Spleen (tissue), 11 donors: ENCODE data around the gene RPS3. TPM values are rescaled to one million over a fixed set of nuclear protein-coding genes. Genes with fewer than 3 reads are reported as not detected.

Experiments used
- DNase-seq: peaks from one replicate; pipeline ENCODE4 v3.0.0-alpha.2; 2020
- H3K27ac ChIP-seq, 8 donors: fragments of 200-600 bp; sonication (generic) in 7 of 8; 1 replicate in 4 of 8; 2 replicates in 4 of 8; pipeline versions ENCODE4 v1.5.0 to v1.8.0; 2016 to 2021; ENCODE audit warnings: inconsistent platforms in 4 of 8, mild to moderate bottlenecking in 4 of 8, moderate library complexity in 1 of 8
- H3K27me3 ChIP-seq, 7 donors: fragments of 200-600 bp; sonication (generic) in 6 of 7; replicated peaks in 1 of 7; 1 replicate in 4 of 7; 2 replicates in 3 of 7; pipeline versions ENCODE4 v1.5.0 to v1.8.0; 2016 to 2021; ENCODE audit warnings: inconsistent platforms in 3 of 7, mild to moderate bottlenecking in 1 of 7
- H3K36me3 ChIP-seq, 6 donors: fragments of 200-600 bp; sonication (generic) in 5 of 6; 1 replicate in 4 of 6; 2 replicates in 2 of 6; pipeline versions ENCODE4 v1.5.0 to v1.8.0; 2016 to 2021; ENCODE audit warnings: inconsistent platforms in 2 of 6
- H3K4me1 ChIP-seq, 6 donors: fragments of 200-600 bp; sonication (generic) in 5 of 6; 1 replicate in 3 of 6; 2 replicates in 3 of 6; pipeline versions ENCODE4 v1.5.0 to v1.8.0; 2016 to 2021; ENCODE audit warnings: inconsistent platforms in 3 of 6
- H3K4me3 ChIP-seq, 8 donors: fragments of 200-600 bp; sonication (generic) in 7 of 8; 1 replicate in 4 of 8; 2 replicates in 4 of 8; pipeline versions ENCODE4 v1.5.0 to v1.8.0; 2016 to 2021; ENCODE audit warnings: inconsistent platforms in 4 of 8, mild to moderate bottlenecking in 4 of 8, moderate library complexity in 2 of 8
- H3K9me3 ChIP-seq, 8 donors: fragments of 200-600 bp; sonication (generic) in 7 of 8; 1 replicate in 4 of 8; 2 replicates in 4 of 8; pipeline versions ENCODE4 v1.5.0 to v1.8.0; 2016 to 2021; ENCODE audit warnings: inconsistent platforms in 4 of 8
- POLR2A ChIP-seq, 3 donors: fragments of 450-650 bp; IDR thresholded peaks; one replicate each; pipeline ENCODE4 v1.5.1; 2017; ENCODE audit warnings: antibody characterized with exemption in 3 of 3, mild to moderate bottlenecking in 1 of 3
- POLR2AphosphoS5 ChIP-seq, 3 donors: sonication (generic); formaldehyde crosslinking; IDR thresholded peaks; one replicate each; pipeline ENCODE4 v1.5.1; 2017; ENCODE audit warnings: antibody characterized with exemption in 3 of 3
- WGBS, 5 donors: extraction: QIAGEN DNeasy Blood & Tissue Kit in 3 of 5; methylation state at CpG; one replicate each; pipeline versions ENCODE4 v1.1.5 to v1.1.7; 2013 to 2018; 5-methylcytosine and 5-hydroxymethylcytosine counted together
- intact Hi-C: fragments of 100-400 bp; cut with DNase I; formaldehyde crosslinking; loops from one replicate; pipeline ENCODE4 v1.15.0; 2023; ENCODE audit warnings: low total_unique reads
- polyA plus RNA-seq, 3 donors: library from polyadenylated mRNA; stranded (reverse); fragments of 200-250 nt; gene quantifications; one replicate each; pipeline ENCODE4 v1.2.1, GENCODE V29; 2013
- total RNA-seq, 7 donors: library from RNA; depleted of rRNA in 3 of 7; stranded (reverse); fragments of >200 nt in 3 of 7; fragmentation: NEBNext Ultra II Directional in 4 of 7; extraction: Animal tissue kit (Norgen Biotek cat#: 25700) in 4 of 7; gene quantifications; one replicate each; pipeline versions ENCODE4 v1.1.0 to v1.2.1, GENCODE V29; 2016 to 2021
- TF ChIP-seq, protein P1 (sequence below), 11 experiments: fragments of 200-600 bp in 7 of 11; fragments of 450-650 bp in 4 of 11; sonication (generic) in 4 of 11; IDR thresholded peaks in 8 of 11; conservative IDR thresholded peaks in 3 of 11; 1 replicate in 7 of 11; 2 replicates in 4 of 11; pipeline versions ENCODE4 v1.4.0 to v1.8.0; 2016 to 2021; ENCODE audit warnings: antibody characterized with exemption in 11 of 11, inconsistent platforms in 4 of 11, mild to moderate bottlenecking in 1 of 11
- donor health status: healthy with polysubstance abuse.
- donor health status: DM: no; HTN: no; CAD: no; lungs with moderate emphysema.
- donor health status: DM: no; HTN: no; CAD: no.
- donor health status: Bipolar disorder and iron deficiency.
- donor health status: healthy.
- donor health status: DM: no; HTN: no; CAD: no.
- donor health status: DM: yes; HTN: yes; CAD: no.

The RPS3 gene
- total and polyA plus RNA-seq, 10 donors: 1,482 to 5,449 (median 2,352) TPM

DNA sequence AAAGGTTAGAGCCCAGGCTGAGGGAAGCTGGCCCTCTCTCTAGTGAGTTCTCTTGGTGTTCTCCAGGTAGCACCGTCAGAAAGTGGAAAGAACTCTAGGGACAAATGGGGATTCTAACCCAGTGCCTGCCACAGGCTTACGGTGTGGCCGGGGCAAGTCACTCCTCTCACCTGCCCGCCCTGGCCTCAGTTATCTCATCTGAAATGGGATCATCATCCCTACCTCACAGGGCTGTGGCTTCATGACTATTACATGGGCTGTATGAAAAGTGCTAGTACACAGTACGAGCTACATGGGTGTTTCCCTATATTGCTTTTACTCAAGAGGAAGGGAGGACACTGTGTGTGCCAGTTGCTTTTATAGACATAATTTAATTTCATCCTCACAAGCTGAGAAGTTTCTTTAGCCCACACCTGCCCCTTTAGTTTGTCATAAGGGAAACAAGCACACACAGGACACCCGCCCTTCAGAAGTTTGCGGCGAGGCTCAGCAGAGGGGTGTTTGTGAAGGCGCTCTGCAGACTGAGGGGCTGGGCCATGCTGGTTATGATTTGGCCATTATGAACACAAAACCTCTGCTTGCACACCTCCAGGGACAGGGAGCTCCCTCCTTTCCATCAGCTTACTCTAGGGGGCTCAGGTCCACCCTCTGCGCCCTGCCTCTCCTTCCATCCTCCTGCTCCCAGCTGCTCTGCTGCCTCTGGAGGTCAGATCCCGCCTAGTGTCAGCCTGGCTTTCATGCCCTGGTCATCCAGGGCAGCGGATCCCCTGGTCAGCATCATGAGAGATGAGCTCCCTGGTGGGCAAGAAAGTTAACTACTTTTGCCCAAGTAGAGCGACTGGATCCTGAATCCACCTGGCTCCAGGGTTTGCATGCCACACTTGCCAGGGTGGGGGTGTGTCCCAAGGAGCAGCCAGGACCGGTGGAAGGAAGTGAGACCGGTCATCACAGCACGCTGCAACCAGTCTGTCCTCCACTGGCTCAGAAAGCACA lies 32.5 kb downstream of the RPS3 start:
- Histone ChIP-seq H3K27me3 (peaks cover 0 to 57% (median 35%) of the 10 kb centered on the region in 7 donors), H3K9me3 (peaks cover 0 to 9% (median 0%) of the 10 kb centered on the region in 8 donors), H3K4me3 (no peak overlapping the region), H3K27ac (no peak overlapping the region), H3K4me1 (peaks cover 5 to 56% (median 26%) of the 10 kb centered on the region in 6 donors), H3K36me3 (peaks cover 0 to 29% (median 8%) of the 10 kb centered on the region in 6 donors)
- intact Hi-C loops: no loop called here
- no peak for TF ChIP-seq POLR2A (IDR thresholded peaks at IDR 0.05)
- TF ChIP-seq POLR2AphosphoS5 (IDR thresholded peaks at IDR 0.05): peak in 1 of 3 donors; percentile 26
- TF ChIP-seq, protein P1, sequence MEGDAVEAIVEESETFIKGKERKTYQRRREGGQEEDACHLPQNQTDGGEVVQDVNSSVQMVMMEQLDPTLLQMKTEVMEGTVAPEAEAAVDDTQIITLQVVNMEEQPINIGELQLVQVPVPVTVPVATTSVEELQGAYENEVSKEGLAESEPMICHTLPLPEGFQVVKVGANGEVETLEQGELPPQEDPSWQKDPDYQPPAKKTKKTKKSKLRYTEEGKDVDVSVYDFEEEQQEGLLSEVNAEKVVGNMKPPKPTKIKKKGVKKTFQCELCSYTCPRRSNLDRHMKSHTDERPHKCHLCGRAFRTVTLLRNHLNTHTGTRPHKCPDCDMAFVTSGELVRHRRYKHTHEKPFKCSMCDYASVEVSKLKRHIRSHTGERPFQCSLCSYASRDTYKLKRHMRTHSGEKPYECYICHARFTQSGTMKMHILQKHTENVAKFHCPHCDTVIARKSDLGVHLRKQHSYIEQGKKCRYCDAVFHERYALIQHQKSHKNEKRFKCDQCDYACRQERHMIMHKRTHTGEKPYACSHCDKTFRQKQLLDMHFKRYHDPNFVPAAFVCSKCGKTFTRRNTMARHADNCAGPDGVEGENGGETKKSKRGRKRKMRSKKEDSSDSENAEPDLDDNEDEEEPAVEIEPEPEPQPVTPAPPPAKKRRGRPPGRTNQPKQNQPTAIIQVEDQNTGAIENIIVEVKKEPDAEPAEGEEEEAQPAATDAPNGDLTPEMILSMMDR (IDR thresholded peaks at IDR 0.05 in 8 of 11, conservative IDR thresholded peaks at IDR 0.05 in 3 of 11): no peak
- peak; percentile 63 for DNase-seq
- WGBS, 5 donors: 50 to 58% (median 56%) methylated on average over 16 of the region's 16 CpGs

DNA sequence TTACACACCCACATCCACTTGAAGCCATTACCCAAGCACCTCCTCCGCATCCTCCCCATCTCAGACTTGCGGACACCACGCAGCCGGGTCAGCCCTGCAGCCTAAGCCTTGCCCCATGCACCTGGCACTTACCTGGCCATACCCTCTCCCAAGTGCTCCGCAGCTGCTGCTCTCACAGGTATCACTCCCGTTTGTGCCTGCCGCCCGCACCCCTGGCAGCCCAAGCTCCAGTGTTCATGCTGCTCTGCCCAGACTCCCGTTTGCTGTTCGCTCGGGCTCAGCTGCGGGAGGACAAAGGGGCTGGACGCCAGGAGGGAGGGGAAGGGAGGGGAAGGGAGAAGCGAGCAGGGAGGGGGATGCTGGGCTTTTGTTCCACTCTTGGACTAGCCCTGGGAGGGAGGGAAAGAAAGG lies 33.6 kb downstream of the RPS3 start, which contains the start of gene KLHL35:
TSS of gene KLHL35 (minus strand) at position 293 of the 411 bp plus-strand sequence. CDS start 2,574 bp downstream, outside the sequence.
- Histone ChIP-seq H3K9me3 (peaks cover 0 to 9% (median 0%) of the 10 kb centered on the region in 8 donors), H3K4me1 (peaks cover 5 to 52% (median 26%) of the 10 kb centered on the region in 6 donors), H3K27me3 (peaks cover 0 to 57% (median 35%) of the 10 kb centered on the region in 7 donors), H3K4me3 (no peak within 1 kb of the TSS), H3K27ac (no peak within 1 kb of the TSS), H3K36me3 (peaks cover 0 to 40% (median 9%) of the 10 kb centered on the region in 6 donors)
- 25 to 36% (median 30%) methylated on average over 14 of the region's 14 CpGs for WGBS, 5 donors
- intact Hi-C loops: no loop called here
- DNase-seq: peak; percentile 45
- TF ChIP-seq POLR2A (IDR thresholded peaks at IDR 0.05) (no peak), POLR2AphosphoS5 (IDR thresholded peaks at IDR 0.05) (peak in 2 of 3 donors; percentile 3 to 49)

DNA sequence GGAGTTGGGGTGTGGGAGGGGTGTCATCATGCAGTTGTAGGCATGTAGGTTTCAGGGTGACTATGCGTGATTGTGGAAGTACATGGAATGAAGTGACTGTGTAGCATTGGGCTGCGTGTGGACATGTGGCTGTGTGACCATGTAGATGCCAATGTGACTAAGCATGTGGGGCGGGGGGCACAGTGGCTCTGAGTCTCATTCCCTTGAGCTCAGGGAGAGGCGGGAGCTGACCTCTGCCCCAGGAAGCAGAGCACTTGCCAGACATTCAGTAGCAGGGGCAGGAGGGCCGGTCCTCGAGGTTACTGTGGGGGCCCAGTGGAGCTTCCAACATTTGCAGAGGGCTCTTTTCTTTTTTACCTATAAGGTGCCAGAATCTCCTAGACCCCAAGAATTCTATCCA lies 34.1 kb downstream of the RPS3 start:
- no peak overlapping the region for H3K27ac ChIP-seq
- WGBS, 5 donors: 40 to 80% (median 75%) methylated on average over 6 of the region's 6 CpGs
- H3K36me3 ChIP-seq: peaks cover 0 to 45% (median 11%) of the 10 kb centered on the region in 6 donors
- peaks cover 5 to 46% (median 23%) of the 10 kb centered on the region in 6 donors for H3K4me1 ChIP-seq
- DNase-seq: no peak
- H3K4me3 ChIP-seq: no peak overlapping the region
- peaks cover 0 to 9% (median 0%) of the 10 kb centered on the region in 8 donors for H3K9me3 ChIP-seq
- intact Hi-C loops: no loop called here
- TF ChIP-seq POLR2A (IDR thresholded peaks at IDR 0.05) (no peak), POLR2AphosphoS5 (IDR thresholded peaks at IDR 0.05) (no peak)
- TF ChIP-seq, protein P1 (IDR thresholded peaks at IDR 0.05 in 8 of 11, conservative IDR thresholded peaks at IDR 0.05 in 3 of 11): no peak
- H3K27me3 ChIP-seq: peaks cover 0 to 52% (median 32%) of the 10 kb centered on the region in 7 donors

DNA sequence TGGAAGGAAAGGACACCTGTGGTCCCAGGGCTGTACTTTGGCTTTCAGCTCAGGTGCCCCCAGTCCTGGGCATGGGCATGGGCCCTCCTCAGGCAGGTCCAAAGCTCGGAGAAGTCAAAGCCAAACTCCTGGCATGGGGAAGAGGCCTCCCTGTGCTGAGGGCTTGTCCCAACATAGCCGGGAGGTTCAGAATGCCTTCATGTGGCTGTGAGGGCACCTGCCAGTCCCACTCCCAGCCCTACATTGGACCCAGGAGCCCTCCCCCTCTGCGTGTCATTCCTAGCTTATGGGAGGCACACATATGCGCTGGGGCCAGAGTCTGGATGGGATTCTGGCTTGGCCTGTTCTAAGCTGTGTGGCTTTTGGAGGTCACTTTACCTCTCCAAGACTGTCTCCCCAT lies 34.7 kb downstream of the RPS3 start:
- no peak for DNase-seq
- 91 to 100% (median 94%) methylated on average over 4 of the region's 4 CpGs for WGBS, 5 donors
- H3K4me1 ChIP-seq: peaks cover 5 to 40% (median 23%) of the 10 kb centered on the region in 6 donors

More for the DNA sequence above, 34.7 kb downstream of the RPS3 start:
- no peak overlapping the region for H3K27ac ChIP-seq
- peaks cover 0 to 46% (median 32%) of the 10 kb centered on the region in 7 donors for H3K27me3 ChIP-seq
- no peak for TF ChIP-seq POLR2AphosphoS5 (IDR thresholded peaks at IDR 0.05)
- peaks cover 0 to 8% (median 0%) of the 10 kb centered on the region in 8 donors for H3K9me3 ChIP-seq
- intact Hi-C loops: no loop called here
- no peak overlapping the region for H3K4me3 ChIP-seq
- H3K36me3 ChIP-seq: peaks cover 0 to 51% (median 11%) of the 10 kb centered on the region in 6 donors
